GM12872 (cell line): ENCODE results near the gene FA2H.

Experiments used
- TF ChIP-seq, protein P1 (sequence below): IDR thresholded peaks from 3 replicates; pipeline ENCODE4 v1.5.1; 2011; ENCODE audit warnings: low read depth, mild to moderate bottlenecking, low read length, moderate library complexity; ENCODE audit not compliant: insufficient read depth

FA2H gene

DNA sequence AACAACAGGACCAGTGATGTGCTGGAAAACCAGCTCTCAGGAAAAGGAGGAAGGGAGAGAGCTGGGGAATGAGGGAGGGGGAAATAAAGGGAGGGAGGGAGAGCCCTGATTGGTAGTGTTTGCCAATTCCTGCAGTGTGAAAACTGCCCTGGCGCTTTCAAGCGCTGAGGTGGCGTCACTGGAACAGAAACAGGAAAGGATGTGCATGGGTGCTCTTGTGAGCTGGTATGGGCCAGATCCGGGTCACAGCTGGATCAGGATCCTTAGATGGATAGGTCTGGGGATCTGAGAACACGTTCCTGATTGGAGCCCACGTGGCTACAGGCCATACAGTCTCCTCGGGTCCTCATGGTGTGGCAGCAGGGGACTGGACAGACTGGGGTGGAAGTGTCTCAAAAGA is 57.3 kb downstream of the FA2H start:
- TF ChIP-seq, protein P1, sequence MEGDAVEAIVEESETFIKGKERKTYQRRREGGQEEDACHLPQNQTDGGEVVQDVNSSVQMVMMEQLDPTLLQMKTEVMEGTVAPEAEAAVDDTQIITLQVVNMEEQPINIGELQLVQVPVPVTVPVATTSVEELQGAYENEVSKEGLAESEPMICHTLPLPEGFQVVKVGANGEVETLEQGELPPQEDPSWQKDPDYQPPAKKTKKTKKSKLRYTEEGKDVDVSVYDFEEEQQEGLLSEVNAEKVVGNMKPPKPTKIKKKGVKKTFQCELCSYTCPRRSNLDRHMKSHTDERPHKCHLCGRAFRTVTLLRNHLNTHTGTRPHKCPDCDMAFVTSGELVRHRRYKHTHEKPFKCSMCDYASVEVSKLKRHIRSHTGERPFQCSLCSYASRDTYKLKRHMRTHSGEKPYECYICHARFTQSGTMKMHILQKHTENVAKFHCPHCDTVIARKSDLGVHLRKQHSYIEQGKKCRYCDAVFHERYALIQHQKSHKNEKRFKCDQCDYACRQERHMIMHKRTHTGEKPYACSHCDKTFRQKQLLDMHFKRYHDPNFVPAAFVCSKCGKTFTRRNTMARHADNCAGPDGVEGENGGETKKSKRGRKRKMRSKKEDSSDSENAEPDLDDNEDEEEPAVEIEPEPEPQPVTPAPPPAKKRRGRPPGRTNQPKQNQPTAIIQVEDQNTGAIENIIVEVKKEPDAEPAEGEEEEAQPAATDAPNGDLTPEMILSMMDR = no peak

DNA sequence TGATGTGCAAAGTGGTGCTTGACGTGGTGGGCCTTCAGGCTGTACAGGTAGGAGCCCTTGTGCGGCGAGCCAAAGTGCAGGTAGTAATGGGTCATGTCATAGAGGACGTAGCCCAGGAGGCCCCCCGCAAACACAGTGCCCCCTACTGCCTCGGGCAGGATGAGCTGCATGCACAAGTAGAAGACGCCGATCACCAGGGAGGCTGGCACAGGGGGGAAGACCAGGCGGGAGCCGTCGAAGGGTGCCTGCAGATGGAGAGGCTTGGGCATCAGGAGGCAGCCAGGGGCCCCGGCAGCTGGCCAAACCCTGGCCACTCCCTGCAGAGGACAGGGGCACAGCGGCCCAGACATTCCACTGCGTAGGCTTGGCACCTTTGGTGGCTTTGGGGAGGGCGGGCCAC is 58.3 kb downstream of the FA2H start:
- TF ChIP-seq, protein P1 = no peak

DNA sequence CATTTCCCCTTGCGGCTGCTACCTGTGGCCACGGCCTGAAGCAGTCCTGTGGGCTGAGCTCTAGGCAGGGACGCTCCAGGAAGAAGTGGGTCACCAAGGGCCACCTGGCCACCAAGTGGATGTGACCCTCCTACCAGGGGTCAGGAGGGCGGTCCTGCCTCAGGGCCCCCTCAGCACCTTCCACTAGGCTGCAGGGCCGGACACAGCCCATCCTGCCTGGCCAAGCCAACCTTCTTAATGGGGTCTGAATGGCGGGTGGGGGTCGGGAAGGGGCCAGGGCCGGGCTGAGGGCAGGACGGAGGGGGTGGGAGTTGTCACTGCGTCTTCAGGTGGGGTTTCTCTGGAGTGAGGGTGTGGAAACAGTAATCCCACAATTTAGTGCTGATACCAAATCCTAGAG is 60.7 kb downstream of the FA2H start:
- TF ChIP-seq, protein P1 = no peak

DNA sequence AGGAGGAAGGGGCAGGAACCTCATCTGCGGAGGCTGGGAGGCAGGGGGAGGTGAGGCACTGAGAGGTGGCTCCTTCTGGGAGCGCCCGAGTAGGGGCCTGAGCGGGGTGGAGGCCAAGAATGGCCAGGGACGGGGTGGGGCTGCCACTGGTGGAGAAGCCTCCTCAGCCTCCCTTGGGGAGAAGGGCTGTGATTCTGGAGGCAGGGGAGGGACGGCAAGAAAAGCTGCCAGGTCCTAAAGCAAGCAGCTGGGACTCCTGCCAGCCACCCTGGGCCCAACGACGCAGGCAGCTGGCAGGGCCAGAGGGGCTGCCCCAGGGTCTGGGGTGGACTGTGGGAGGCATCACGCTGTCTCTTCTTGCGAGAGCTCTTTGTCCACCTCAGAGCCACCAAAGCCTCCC is 61.3 kb downstream of the FA2H start:
- TF ChIP-seq, protein P1 = no peak

DNA sequence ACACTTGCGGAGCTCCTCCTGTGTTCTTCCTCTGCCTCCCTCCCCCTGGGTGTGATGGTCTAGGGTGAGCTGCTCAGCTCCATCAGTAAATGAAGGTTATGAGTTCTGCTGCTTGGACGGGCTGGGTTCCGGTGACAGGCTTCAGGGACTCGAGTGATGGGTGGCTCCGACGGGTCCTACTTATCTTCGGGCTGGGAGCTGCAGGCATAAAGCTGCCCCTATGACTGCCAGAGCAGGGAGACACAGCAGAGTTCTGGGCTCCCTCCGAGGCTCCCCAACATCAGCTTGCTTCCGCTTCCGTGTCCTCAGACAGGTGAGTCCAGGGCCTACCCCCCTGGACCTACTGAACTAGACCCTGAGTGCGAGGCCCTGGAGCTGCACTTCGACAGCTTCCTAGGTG is 62.7 kb downstream of the FA2H start:
- TF ChIP-seq, protein P1 = no peak

DNA sequence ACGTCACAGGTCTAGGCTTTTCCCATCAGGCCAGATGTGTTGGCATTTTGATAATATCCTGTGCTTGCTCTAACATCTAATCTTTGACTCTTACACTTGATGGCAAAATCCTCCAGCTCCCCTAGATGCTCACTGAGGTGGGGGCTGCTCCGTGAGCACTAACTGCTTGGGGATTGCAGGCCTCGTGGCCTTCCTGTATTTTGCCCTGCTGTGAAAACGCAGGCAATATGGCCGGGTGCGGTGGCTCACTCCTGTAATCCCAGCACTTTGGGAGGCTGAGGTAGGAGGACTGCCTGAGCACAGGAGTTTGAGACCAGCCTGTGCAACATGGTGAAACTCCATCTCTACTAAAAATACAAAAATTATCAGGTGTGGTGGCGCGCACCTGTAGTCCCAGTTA is 64.2 kb downstream of the FA2H start:
- TF ChIP-seq, protein P1 = no peak

DNA sequence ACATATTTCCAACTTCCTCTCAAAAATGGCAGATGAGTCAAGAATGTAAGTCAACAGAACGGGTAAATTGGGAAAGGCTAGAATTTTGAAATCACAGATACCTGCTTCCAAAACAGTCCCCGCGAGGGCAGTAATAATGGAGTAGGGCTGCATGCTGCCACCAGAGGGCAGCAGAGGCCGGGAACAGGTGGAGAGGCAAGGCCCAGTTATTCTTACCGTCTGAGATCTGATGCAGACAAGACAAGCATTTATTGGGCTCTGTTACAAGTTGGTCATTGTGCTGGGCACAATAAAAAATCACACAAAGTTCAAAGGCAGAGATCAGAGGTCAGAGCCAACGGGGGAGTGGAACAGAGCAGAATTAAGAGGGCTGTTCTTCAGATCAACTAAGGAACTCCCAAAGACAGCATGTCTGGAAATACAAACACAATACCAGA is 65.2 kb downstream of the FA2H start:
- TF ChIP-seq, protein P1 = peak; percentile 95
